Neural progenitor cell (in vitro differentiated cells): Measurements from ENCODE around the gene CMPK1. TPM values are rescaled to one million over a fixed set of nuclear protein-coding genes. Genes with fewer than 3 reads are reported as not detected.

Source experiments
- DNase-seq: peaks from one replicate; pipeline ENCODE4 v3.0.0-alpha.2; 2016; ENCODE audit warnings: low spot score
- H2AFZ ChIP-seq: fragments of 200-600 bp; sonication (generic); replicated peaks from 2 replicates; pipeline ENCODE4 v1.6.1; 2016; ENCODE audit warnings: antibody characterized with exemption
- H3F3A ChIP-seq: fragments of 200-600 bp; sonication (generic); 2 replicates; pipeline ENCODE4 v1.6.1; 2016; ENCODE audit warnings: antibody characterized with exemption, low read depth
- H3K27ac ChIP-seq: fragments of 200-600 bp; sonication (generic); 2 replicates; pipeline ENCODE4 v1.5.1; 2016; ENCODE audit warnings: mild to moderate bottlenecking
- H3K27me3 ChIP-seq: fragments of 200-600 bp; sonication (generic); 2 replicates; pipeline ENCODE4 v1.6.1; 2016; ENCODE audit warnings: mild to moderate bottlenecking, moderate library complexity
- H3K36me3 ChIP-seq: fragments of 200-600 bp; sonication (generic); 2 replicates; pipeline ENCODE4 v1.5.1; 2016
- H3K4me1 ChIP-seq: fragments of 200-600 bp; sonication (generic); 2 replicates; pipeline ENCODE4 v1.6.1; 2016; ENCODE audit warnings: mixed run types
- H3K4me2 ChIP-seq: fragments of 200-600 bp; sonication (generic); 2 replicates; pipeline ENCODE4 v1.6.1; 2016
- H3K4me3 ChIP-seq: fragments of 200-600 bp; sonication (generic); 2 replicates; pipeline ENCODE4 v1.5.1; 2016
- H3K79me2 ChIP-seq: fragments of 200-600 bp; sonication (generic); 2 replicates; pipeline ENCODE4 v1.6.1; 2016; ENCODE audit warnings: low read depth
- H3K9ac ChIP-seq: fragments of 200-600 bp; sonication (generic); 2 replicates; pipeline ENCODE4 v1.6.1; 2016
- H3K9me3 ChIP-seq: fragments of 200-600 bp; sonication (generic); 2 replicates; pipeline ENCODE4 v1.5.1; 2016; ENCODE audit warnings: low read depth
- H4K20me1 ChIP-seq: fragments of 200-600 bp; sonication (generic); 2 replicates; pipeline ENCODE4 v1.6.1; 2016; ENCODE audit warnings: low read depth
- H3K27ac Mint-ChIP-seq: 3 replicates; pipeline ENCODE4 v1.8.0; 2021; ENCODE audit warnings: mixed read lengths
- H3K27me3 Mint-ChIP-seq: 2 replicates; pipeline ENCODE4 v1.8.0; 2022; ENCODE audit warnings: low read depth, mild to moderate bottlenecking, inconsistent platforms, moderate library complexity, mixed read lengths; ENCODE audit not compliant: insufficient read depth
- H3K36me3 Mint-ChIP-seq: 3 replicates; pipeline ENCODE4 v1.8.0; 2021; ENCODE audit warnings: mixed read lengths
- H3K4me1 Mint-ChIP-seq: 3 replicates; pipeline ENCODE4 v1.8.0; 2021; ENCODE audit warnings: mixed read lengths
- H3K4me3 Mint-ChIP-seq: 3 replicates; pipeline ENCODE4 v1.8.0; 2021; ENCODE audit warnings: mild to moderate bottlenecking, moderate library complexity, mixed read lengths
- H3K9me3 Mint-ChIP-seq: 3 replicates; pipeline ENCODE4 v1.8.0; 2020; ENCODE audit warnings: mixed read lengths
- CTCF ChIP-seq: fragments of 200-600 bp; sonication (generic); IDR thresholded peaks from 2 replicates; pipeline ENCODE4 v1.5.1; 2017; ENCODE audit warnings: antibody characterized with exemption, mild to moderate bottlenecking
- EZH2 ChIP-seq: fragments of 200-600 bp; sonication (generic); IDR thresholded peaks from 2 replicates; pipeline ENCODE4 v1.6.1; 2017; ENCODE audit warnings: antibody characterized with exemption, mild to moderate bottlenecking, moderate library complexity
- EZH2phosphoT487 ChIP-seq: fragments of 200-600 bp; sonication (generic); IDR thresholded peaks from 2 replicates; pipeline ENCODE4 v1.6.1; 2017; ENCODE audit warnings: antibody characterized with exemption
- total RNA-seq: library from RNA; depleted of rRNA; stranded (reverse); fragments of >200 nt; gene quantifications from 2 replicates; pipeline ENCODE4 v1.2.3, GENCODE V29; 2015; ENCODE audit warnings: low replicate concordance

The CMPK1 gene
- total RNA-seq, 1 donor from 2014 or later, result 68.0 TPM

GRCh38 chr1:47390843-47391242 is 57.3 kb downstream of the CMPK1 start:
- no peaks in the 10 kb centered on the region for H3K9me3 Mint-ChIP-seq
- H3K27me3 Mint-ChIP-seq, result peaks cover 4% of the 10 kb centered on the region
- no peak overlapping the region for H3K27ac Mint-ChIP-seq

GRCh38 chr1:47393141-47393540 is 59.6 kb downstream of the CMPK1 start:
- Histone ChIP-seq H3K4me2 (no peak overlapping the region), H3K27me3 (peaks cover 56% of the 10 kb centered on the region), H3F3A (no peaks in the 10 kb centered on the region), H3K36me3 (no peaks in the 10 kb centered on the region), H2AFZ (no peak overlapping the region), H3K27ac (no peak overlapping the region), H3K4me1 (no peaks in the 10 kb centered on the region), H4K20me1 (peaks cover 5% of the 10 kb centered on the region), H3K79me2 (no peaks in the 10 kb centered on the region), H3K9me3 (no peaks in the 10 kb centered on the region), H3K4me3 (no peak overlapping the region), H3K9ac (no peak overlapping the region)
- no peak overlapping the region for H3K27ac Mint-ChIP-seq
- no peak overlapping the region for H3K4me3 Mint-ChIP-seq
- TF ChIP-seq CTCF, result no peak
- TF ChIP-seq EZH2, result no peak
- TF ChIP-seq EZH2phosphoT487, result no peak
- H3K4me1 Mint-ChIP-seq, result peaks cover 4% of the 10 kb centered on the region
- DNase-seq, result no peak
- peaks cover 2% of the 10 kb centered on the region for H3K27me3 Mint-ChIP-seq
- H3K36me3 Mint-ChIP-seq, result no peaks in the 10 kb centered on the region
- H3K9me3 Mint-ChIP-seq, result no peaks in the 10 kb centered on the region

More at GRCh38 chr1:47390843-47391242, 57.3 kb downstream of the CMPK1 start:
- no peak overlapping the region for H3K9ac ChIP-seq
- H3K27me3 ChIP-seq, result peaks cover 62% of the 10 kb centered on the region
- no peak overlapping the region for H3K4me2 ChIP-seq
- no peak overlapping the region for H3K4me3 ChIP-seq
- no peaks in the 10 kb centered on the region for H3K4me1 ChIP-seq
- H3K4me1 Mint-ChIP-seq, result peaks cover 4% of the 10 kb centered on the region
- DNase-seq, result no peak
- H2AFZ ChIP-seq, result no peak overlapping the region
- no peak overlapping the region for H3K4me3 Mint-ChIP-seq
- H3F3A ChIP-seq, result no peaks in the 10 kb centered on the region
- TF ChIP-seq EZH2 (no peak), CTCF (no peak), EZH2phosphoT487 (no peak)
- H3K27ac ChIP-seq, result no peak overlapping the region
- no peaks in the 10 kb centered on the region for H3K79me2 ChIP-seq
- H3K36me3 ChIP-seq, result no peaks in the 10 kb centered on the region
- no peaks in the 10 kb centered on the region for H3K9me3 ChIP-seq
- H3K36me3 Mint-ChIP-seq, result no peaks in the 10 kb centered on the region
- peaks cover 5% of the 10 kb centered on the region for H4K20me1 ChIP-seq

GRCh38 chr1:47395433-47395832 is 61.8 kb downstream of the CMPK1 start:
- H3K36me3 Mint-ChIP-seq, result no peaks in the 10 kb centered on the region
- H3K4me3 Mint-ChIP-seq, result no peak overlapping the region
- H3K9me3 ChIP-seq, result no peaks in the 10 kb centered on the region
- no peak overlapping the region for H3K27ac Mint-ChIP-seq
- H3K4me3 ChIP-seq, result no peak overlapping the region
- H3K9me3 Mint-ChIP-seq, result no peaks in the 10 kb centered on the region
- no peaks in the 10 kb centered on the region for H3K4me1 ChIP-seq
- H3K9ac ChIP-seq, result no peak overlapping the region
- no peaks in the 10 kb centered on the region for H3K79me2 ChIP-seq
- peaks cover 65% of the 10 kb centered on the region for H3K27me3 ChIP-seq
- no peaks in the 10 kb centered on the region for H4K20me1 ChIP-seq
- no peak overlapping the region for H3K27ac ChIP-seq
- H3K36me3 ChIP-seq, result no peaks in the 10 kb centered on the region
- TF ChIP-seq EZH2 (no peak), EZH2phosphoT487 (no peak), CTCF (no peak)
- no peak overlapping the region for H2AFZ ChIP-seq
- H3K27me3 Mint-ChIP-seq, result peaks cover 3% of the 10 kb centered on the region
- no peak overlapping the region for H3K4me2 ChIP-seq
- H3K4me1 Mint-ChIP-seq, result no peaks in the 10 kb centered on the region
- H3F3A ChIP-seq, result no peaks in the 10 kb centered on the region
- no peak for DNase-seq
